T-cell (primary cell): Measurements from ENCODE around the gene BHLHA9. TPM values are rescaled to one million over a fixed set of nuclear protein-coding genes. Genes with fewer than 3 reads are reported as not detected.

Experiments
- total RNA-seq, 35 experiments: library from RNA in 6 of 35; stranded (reverse) in 6 of 35; fragments of 120-200 nt in 1 of 35; gene quantifications; one replicate each; pipeline versions ENCODE4 v1.2.1 to v1.2.4 and lab custom pipeline; 2013 to 2026

The BHLHA9 gene
- total RNA-seq, 5 donors from 2014 or later (not counting 1 experiment from before 2014, with no cell fraction given) = not detected

Other genes with a start within 250 kb of the BHLHA9 start
- 100 to 1,000 TPM in 4 of 5 donors, 10 to 100 TPM in 1; 89.4 to 165 (median 125) TPM for gene ABR, start 90.5 kb upstream of the BHLHA9 start, total RNA-seq
- gene TRARG1, start 9.2 kb downstream of the BHLHA9 start, total RNA-seq = not detected
- 100 to 1,000 TPM; 119 to 129 (median 126) TPM for gene YWHAE, start 129.8 kb downstream of the BHLHA9 start, total RNA-seq
- 10 to 100 TPM; 18.0 to 26.8 (median 22.6) TPM for gene CRK, start 185.8 kb downstream of the BHLHA9 start, total RNA-seq
- gene MYO1C, start 222.2 kb downstream of the BHLHA9 start, total RNA-seq = 10 to 100 TPM; 18.0 to 41.5 (median 31.2) TPM
- gene INPP5K, start 246.2 kb downstream of the BHLHA9 start, total RNA-seq = 100 to 1,000 TPM in 2 of 5 donors, 10 to 100 TPM in 3; 91.1 to 184 (median 97.0) TPM